ENCODE results near the gene SHROOM3.

The SHROOM3 gene

GRCh38 chr4:76569225-76569624 lies 134.2 kb downstream of the SHROOM3 start:
- TF ChIP-seq FOXP2 (optimal IDR thresholded peaks at IDR 0.05; ENCODE audit: borderline replicate concordance, extremely low read depth, extremely low read length, insufficient read depth) = no peak
- no peak for TF ChIP-seq POLR2AphosphoS5 (IDR thresholded peaks at IDR 0.05; ENCODE audit: low read depth, low read length)
- no peak for TF ChIP-seq SIN3A (IDR thresholded peaks at IDR 0.05; ENCODE audit: borderline replicate concordance, insufficient read depth, low read length)
- TF ChIP-seq TAF1 (IDR thresholded peaks at IDR 0.05; ENCODE audit: borderline replicate concordance, insufficient read depth, low read length) = no peak
- TF ChIP-seq REST (IDR thresholded peaks at IDR 0.05; ENCODE audit: insufficient read depth in 1 of 2, low read depth in 2 of 2, low read length in 2 of 2) = no peak

GRCh38 chr4:76569706-76570105 lies 134.7 kb downstream of the SHROOM3 start:
- no peak for TF ChIP-seq TAF1 (IDR thresholded peaks at IDR 0.05; ENCODE audit: borderline replicate concordance, insufficient read depth, low read length)
- no peak for TF ChIP-seq REST (IDR thresholded peaks at IDR 0.05; ENCODE audit: insufficient read depth in 1 of 2, low read depth in 2 of 2, low read length in 2 of 2)
- no peak for TF ChIP-seq SIN3A (IDR thresholded peaks at IDR 0.05; ENCODE audit: borderline replicate concordance, insufficient read depth, low read length)
- TF ChIP-seq FOXP2 (optimal IDR thresholded peaks at IDR 0.05; ENCODE audit: borderline replicate concordance, extremely low read depth, extremely low read length, insufficient read depth) = no peak
- TF ChIP-seq POLR2AphosphoS5 (IDR thresholded peaks at IDR 0.05; ENCODE audit: low read depth, low read length) = no peak

GRCh38 chr4:76570141-76570973 lies 135.3 kb downstream of the SHROOM3 start:
- TF ChIP-seq SIN3A (IDR thresholded peaks at IDR 0.05; ENCODE audit: borderline replicate concordance, insufficient read depth, low read length) = no peak
- TF ChIP-seq POLR2AphosphoS5 (IDR thresholded peaks at IDR 0.05; ENCODE audit: low read depth, low read length) = no peak
- TF ChIP-seq REST (IDR thresholded peaks at IDR 0.05; ENCODE audit: insufficient read depth in 1 of 2, low read depth in 2 of 2, low read length in 2 of 2) = no peak
- TF ChIP-seq TAF1 (IDR thresholded peaks at IDR 0.05; ENCODE audit: borderline replicate concordance, insufficient read depth, low read length) = no peak
- TF ChIP-seq FOXP2 (optimal IDR thresholded peaks at IDR 0.05; ENCODE audit: borderline replicate concordance, extremely low read depth, extremely low read length, insufficient read depth) = no peak

GRCh38 chr4:76571274-76571673 lies 136.2 kb downstream of the SHROOM3 start:
- TF ChIP-seq TAF1 (IDR thresholded peaks at IDR 0.05; ENCODE audit: borderline replicate concordance, insufficient read depth, low read length) = no peak
- 0 out of 2 replicates have a peak, but pooled peaks have one; percentile 20 for TF ChIP-seq SIN3A (IDR thresholded peaks at IDR 0.05; ENCODE audit: borderline replicate concordance, insufficient read depth, low read length)

GRCh38 chr4:76572224-76572623 lies 137.2 kb downstream of the SHROOM3 start:
- TF ChIP-seq REST (IDR thresholded peaks at IDR 0.05; ENCODE audit: insufficient read depth in 1 of 2, low read depth in 2 of 2, low read length in 2 of 2) = no peak
- TF ChIP-seq SIN3A (IDR thresholded peaks at IDR 0.05; ENCODE audit: borderline replicate concordance, insufficient read depth, low read length) = no peak
- TF ChIP-seq POLR2AphosphoS5 (IDR thresholded peaks at IDR 0.05; ENCODE audit: low read depth, low read length) = no peak
- TF ChIP-seq TAF1 (IDR thresholded peaks at IDR 0.05; ENCODE audit: borderline replicate concordance, insufficient read depth, low read length) = no peak
- TF ChIP-seq FOXP2 (optimal IDR thresholded peaks at IDR 0.05; ENCODE audit: borderline replicate concordance, extremely low read depth, extremely low read length, insufficient read depth) = no peak

Measured in PFSK-1 (cell line).